ENCODE results near the gene AQP2. TPM values are rescaled to one million over a fixed set of nuclear protein-coding genes. Genes with fewer than 3 reads are reported as not detected.

Gene AQP2
- total RNA-seq, 2 experiments from 2014 or later: not detected

GRCh38 chr12:49909826-49910225 lies 40.7 kb upstream of the AQP2 start:
- H3K27me3 Mint-ChIP-seq: no peaks in the 10 kb centered on the region
- CTCF ChIA-PET: interaction anchor here (0.7 kb wide), 1 partner anchor 33 kb away, joined by 3 read pairs; no protein-coding TSS in a partner anchor
- no peak overlapping the region for H3K4me3 Mint-ChIP-seq
- H3K36me3 Mint-ChIP-seq: no peaks in the 10 kb centered on the region
- intact Hi-C loops (cut with micrococcal nuclease): no loop called here
- peaks cover 6% of the 10 kb centered on the region for H3K4me1 Mint-ChIP-seq (ENCODE audit: low read depth)
- POLR2A ChIA-PET: no interaction called here
- DNase-seq: peak; percentile 13
- no peaks in the 10 kb centered on the region for H3K9me3 Mint-ChIP-seq
- H3K27ac Mint-ChIP-seq: no peak overlapping the region

GRCh38 chr12:49910331-49911212 lies 40.0 kb upstream of the AQP2 start:
- Mint-ChIP-seq H3K9me3 (no peaks in the 10 kb centered on the region), H3K4me3 (no peak overlapping the region), H3K4me1 (ENCODE audit: low read depth) (peaks cover 6% of the 10 kb centered on the region), H3K27me3 (no peaks in the 10 kb centered on the region), H3K36me3 (no peaks in the 10 kb centered on the region), H3K27ac (no peak overlapping the region)
- intact Hi-C loops (cut with micrococcal nuclease): no loop called here
- ChIA-PET CTCF (no interaction called here), POLR2A (no interaction called here)
- DNase-seq: no peak

- Mint-ChIP-seq H3K4me3 (no peak overlapping the region), H3K27me3 (no peaks in the 10 kb centered on the region), H3K36me3 (no peaks in the 10 kb centered on the region), H3K4me1 (ENCODE audit: low read depth) (peaks cover under 1% of the 10 kb centered on the region), H3K27ac (no peak overlapping the region), H3K9me3 (no peaks in the 10 kb centered on the region)
- CTCF ChIA-PET: no interaction called here
- POLR2A ChIA-PET: no interaction called here
- no peak for DNase-seq
- intact Hi-C loops (cut with micrococcal nuclease): no loop called here
These were observed 39.3 kb upstream of the AQP2 start for GRCh38 chr12:49911213-49911605.

GRCh38 chr12:49912345-49913255 lies 37.9 kb upstream of the AQP2 start:
- no peak overlapping the region for H3K27ac Mint-ChIP-seq
- H3K4me1 Mint-ChIP-seq (ENCODE audit: low read depth): no peaks in the 10 kb centered on the region
- DNase-seq: no peak
- H3K36me3 Mint-ChIP-seq: no peaks in the 10 kb centered on the region
- ChIA-PET CTCF (interaction anchor here (0.5 kb wide), 1 partner anchor 1637 kb away, joined by 3 read pairs; no protein-coding TSS in a partner anchor), POLR2A (no interaction called here)
- intact Hi-C loops (cut with micrococcal nuclease): no loop called here
- H3K9me3 Mint-ChIP-seq: no peaks in the 10 kb centered on the region
- H3K4me3 Mint-ChIP-seq: no peak overlapping the region
- peaks cover 2% of the 10 kb centered on the region for H3K27me3 Mint-ChIP-seq

- no peak for DNase-seq
- intact Hi-C loops (cut with micrococcal nuclease): no loop called here
- Mint-ChIP-seq H3K27ac (no peak overlapping the region), H3K36me3 (no peaks in the 10 kb centered on the region), H3K4me1 (ENCODE audit: low read depth) (no peaks in the 10 kb centered on the region), H3K9me3 (no peaks in the 10 kb centered on the region), H3K27me3 (peaks cover 2% of the 10 kb centered on the region), H3K4me3 (no peak overlapping the region)
- CTCF ChIA-PET: interaction anchor here (2.1 kb wide), 1 partner anchor 51 kb away, joined by 5 read pairs; no protein-coding TSS in a partner anchor
- POLR2A ChIA-PET: no interaction called here
These were observed 34.2 kb upstream of the AQP2 start for GRCh38 chr12:49916129-49916919.

GRCh38 chr12:49917166-49917787 lies 33.3 kb upstream of the AQP2 start:
- H3K27me3 Mint-ChIP-seq: peaks cover 2% of the 10 kb centered on the region
- CTCF ChIA-PET: no interaction called here
- POLR2A ChIA-PET: no interaction called here
- no peak overlapping the region for H3K4me3 Mint-ChIP-seq
- DNase-seq: no peak
- H3K9me3 Mint-ChIP-seq: no peaks in the 10 kb centered on the region
- no peak overlapping the region for H3K27ac Mint-ChIP-seq
- no peaks in the 10 kb centered on the region for H3K4me1 Mint-ChIP-seq (ENCODE audit: low read depth)
- intact Hi-C loops (cut with micrococcal nuclease): no loop called here
- H3K36me3 Mint-ChIP-seq: no peaks in the 10 kb centered on the region

- H3K36me3 Mint-ChIP-seq: no peaks in the 10 kb centered on the region
- intact Hi-C loops (cut with micrococcal nuclease): no loop called here
- DNase-seq: no peak
- POLR2A ChIA-PET: no interaction called here
- peaks cover 2% of the 10 kb centered on the region for H3K27me3 Mint-ChIP-seq
- no peaks in the 10 kb centered on the region for H3K9me3 Mint-ChIP-seq
- H3K4me1 Mint-ChIP-seq (ENCODE audit: low read depth): no peaks in the 10 kb centered on the region
- no peak overlapping the region for H3K4me3 Mint-ChIP-seq
- no peak overlapping the region for H3K27ac Mint-ChIP-seq
- CTCF ChIA-PET: no interaction called here
These were observed 32.8 kb upstream of the AQP2 start for GRCh38 chr12:49917788-49918173.

- H3K27me3 Mint-ChIP-seq: peaks cover 2% of the 10 kb centered on the region
- H3K9me3 Mint-ChIP-seq: no peaks in the 10 kb centered on the region
- no peak overlapping the region for H3K27ac Mint-ChIP-seq
- no peaks in the 10 kb centered on the region for H3K4me1 Mint-ChIP-seq (ENCODE audit: low read depth)
- DNase-seq: no peak
- H3K4me3 Mint-ChIP-seq: no peak overlapping the region
- ChIA-PET CTCF (no interaction called here), POLR2A (no interaction called here)
- intact Hi-C loops (cut with micrococcal nuclease): no loop called here
- H3K36me3 Mint-ChIP-seq: no peaks in the 10 kb centered on the region
These were observed 30.2 kb upstream of the AQP2 start for GRCh38 chr12:49920241-49920914.

- Mint-ChIP-seq H3K27ac (no peak overlapping the region), H3K4me3 (no peak overlapping the region), H3K4me1 (ENCODE audit: low read depth) (no peaks in the 10 kb centered on the region), H3K36me3 (no peaks in the 10 kb centered on the region), H3K9me3 (no peaks in the 10 kb centered on the region), H3K27me3 (peaks cover 2% of the 10 kb centered on the region)
- intact Hi-C loops (cut with micrococcal nuclease): no loop called here
- DNase-seq: no peak
- POLR2A ChIA-PET: no interaction called here
- CTCF ChIA-PET: no interaction called here
These were observed 29.6 kb upstream of the AQP2 start for GRCh38 chr12:49920915-49921286.

- no peak overlapping the region for H3K4me3 Mint-ChIP-seq
- H3K27ac Mint-ChIP-seq: no peak overlapping the region
- CTCF ChIA-PET: no interaction called here
- H3K9me3 Mint-ChIP-seq: no peaks in the 10 kb centered on the region
- peaks cover 2% of the 10 kb centered on the region for H3K27me3 Mint-ChIP-seq
- intact Hi-C loops (cut with micrococcal nuclease): no loop called here
- no peak for DNase-seq
- POLR2A ChIA-PET: no interaction called here
- no peaks in the 10 kb centered on the region for H3K36me3 Mint-ChIP-seq
- no peaks in the 10 kb centered on the region for H3K4me1 Mint-ChIP-seq (ENCODE audit: low read depth)
These were observed 29.2 kb upstream of the AQP2 start for GRCh38 chr12:49921299-49921698.

- Mint-ChIP-seq H3K27me3 (peaks cover 1% of the 10 kb centered on the region), H3K27ac (no peak overlapping the region), H3K4me3 (no peak overlapping the region), H3K36me3 (no peaks in the 10 kb centered on the region), H3K9me3 (no peaks in the 10 kb centered on the region), H3K4me1 (ENCODE audit: low read depth) (no peaks in the 10 kb centered on the region)
- POLR2A ChIA-PET: no interaction called here
- CTCF ChIA-PET: interaction anchor here (1.2 kb wide), 1 partner anchor 55 kb away, joined by 4 read pairs; no protein-coding TSS in a partner anchor
- no peak for DNase-seq
- intact Hi-C loops (cut with micrococcal nuclease): no loop called here
These were observed 28.6 kb upstream of the AQP2 start for GRCh38 chr12:49921936-49922335.

Measured in activated CD4-positive, alpha-beta memory T cell treated with anti-CD3 and anti-CD28 coated beads for 36 hours (primary cell).